Activated CD8-positive, alpha-beta memory T cell treated with anti-CD3 and anti-CD28 coated beads, Interleukin-2, amount 50 U/mL, for 48 hours (primary cell): ENCODE measurements around the gene SOX8.

Source experiments
- DNase-seq: peaks from one replicate; pipeline ENCODE4 v3.0.0-alpha.2; 2020

Gene SOX8

GRCh38 chr16:974001-974601, 7.5 kb upstream of the SOX8 start:
- DNase-seq = no peak

- DNase-seq = no peak
These were observed 6.8 kb upstream of the SOX8 start for GRCh38 chr16:974611-975261.

- DNase-seq = no peak
These were observed 6.3 kb upstream of the SOX8 start for GRCh38 chr16:975291-975690.

- no peak for DNase-seq
These were observed 5.1 kb upstream of the SOX8 start for GRCh38 chr16:976389-976931.

- DNase-seq = no peak
These were observed 4.4 kb upstream of the SOX8 start for GRCh38 chr16:977081-977701.

GRCh38 chr16:977896-978295, 3.7 kb upstream of the SOX8 start:
- no peak for DNase-seq

GRCh38 chr16:978403-978802, 3.2 kb upstream of the SOX8 start:
- DNase-seq = no peak

GRCh38 chr16:979147-979546, 2.4 kb upstream of the SOX8 start:
- no peak for DNase-seq

- DNase-seq = no peak
These were observed 1.5 kb upstream of the SOX8 start for GRCh38 chr16:979859-980594.

GRCh38 chr16:980595-980854, 1.0 kb upstream of the SOX8 start:
- DNase-seq = no peak

GRCh38 chr16:982145-983043, 824 bp downstream of the SOX8 start:
- no peak for DNase-seq

GRCh38 chr16:983044-984030, 1.8 kb downstream of the SOX8 start:
- no peak for DNase-seq

- no peak for DNase-seq
These were observed 2.6 kb downstream of the SOX8 start for GRCh38 chr16:984121-984694.

GRCh38 chr16:984736-985636, 3.4 kb downstream of the SOX8 start:
- DNase-seq = no peak

GRCh38 chr16:985646-986400, 4.3 kb downstream of the SOX8 start:
- DNase-seq = no peak

GRCh38 chr16:986411-986810, 4.8 kb downstream of the SOX8 start:
- DNase-seq = no peak

GRCh38 chr16:986925-987582, 5.5 kb downstream of the SOX8 start:
- no peak for DNase-seq

GRCh38 chr16:987906-988305, 6.3 kb downstream of the SOX8 start:
- no peak for DNase-seq
